OCI-LY7 (cell line): ENCODE measurements around the gene RBM47. TPM values are rescaled to one million over a fixed set of nuclear protein-coding genes. Genes with fewer than 3 reads are reported as not detected.

Experiments
- BruUV-seq: library from RNA; stranded (reverse); fragments of 400-500 nt; replicated peaks from 2 replicates; lab custom pipeline; 2021; lab: Mats Ljungman, UMichigan
- CTCF ChIA-PET: fragments of 300-600 bp; sonication (Branson Sonifier 250); formaldehyde crosslinking; loops from one replicate; lab custom pipeline; 2022; ENCODE audit warnings: antibody characterized with exemption; ENCODE audit not compliant: unreplicated experiment; lab: Charles Lee
- POLR2A ChIA-PET: fragments of 300-600 bp; sonication (Branson Sonifier 250); formaldehyde crosslinking; loops from one replicate; lab custom pipeline; 2022; ENCODE audit warnings: antibody characterized with exemption; lab: Charles Lee
- DNase-seq: peaks from one replicate; pipeline ENCODE4 v3.0.0-alpha.2; 2015; ENCODE audit warnings: low spot score
- H2AFZ ChIP-seq: fragments of 200-600 bp; sonication (generic), shearing (Covaris generic); 2 replicates; pipeline ENCODE4 v1.6.1; 2014; ENCODE audit warnings: mild to moderate bottlenecking, antibody characterized with exemption, low read length, moderate library complexity
- H3K27ac ChIP-seq: fragments of 200-600 bp; sonication (generic); 2 replicates; pipeline ENCODE4 v1.5.1; 2014; ENCODE audit warnings: mixed run types, low read depth, mild to moderate bottlenecking, moderate library complexity, low read length, inconsistent platforms; ENCODE audit not compliant: poor library complexity, severe bottlenecking
- H3K36me3 ChIP-seq: fragments of 200-600 bp; sonication (generic); 2 replicates; pipeline ENCODE4 v1.6.1; 2014; ENCODE audit warnings: mild to moderate bottlenecking, antibody characterized with exemption, low read length, moderate library complexity, mixed read lengths; ENCODE audit not compliant: insufficient read depth
- H3K4me1 ChIP-seq: fragments of 200-600 bp; sonication (generic); 2 replicates; pipeline ENCODE4 v1.5.1; 2014; ENCODE audit warnings: mild to moderate bottlenecking, low read length; ENCODE audit not compliant: insufficient read depth, poor library complexity, severe bottlenecking
- H3K4me2 ChIP-seq: fragments of 200-600 bp; sonication (generic); 2 replicates; pipeline ENCODE4 v1.6.1; 2014; ENCODE audit warnings: mild to moderate bottlenecking, low read length
- H3K4me3 ChIP-seq: fragments of 200-600 bp; sonication (generic); 2 replicates; pipeline ENCODE4 v1.5.1; 2014; ENCODE audit warnings: mild to moderate bottlenecking, low read depth, low read length; ENCODE audit not compliant: poor library complexity, severe bottlenecking
- H3K79me2 ChIP-seq: fragments of 200-600 bp; sonication (generic); 2 replicates; pipeline ENCODE4 v1.6.1; 2016; ENCODE audit warnings: low read depth, mild to moderate bottlenecking, low read length, moderate library complexity, mixed read lengths; ENCODE audit not compliant: insufficient read depth
- H3K9me2 ChIP-seq: fragments of 200-600 bp; sonication (generic); 2 replicates; pipeline ENCODE4 v1.6.1; 2016; ENCODE audit warnings: mild to moderate bottlenecking, low read length, mixed read lengths; ENCODE audit not compliant: insufficient read depth
- H3K9me3 ChIP-seq: fragments of 200-600 bp; sonication (generic); 2 replicates; pipeline ENCODE4 v1.6.1; 2014; ENCODE audit warnings: mild to moderate bottlenecking, mixed run types, low read length, mixed read lengths
- H4K20me1 ChIP-seq: fragments of 200-600 bp; sonication (generic); 2 replicates; pipeline ENCODE4 v1.6.1; 2014; ENCODE audit warnings: mild to moderate bottlenecking, antibody characterized with exemption, low read length, moderate library complexity, mixed read lengths; ENCODE audit not compliant: insufficient read depth
- CTCF ChIP-seq: fragments of 200-600 bp; sonication (generic); conservative IDR thresholded peaks from 2 replicates; pipeline ENCODE4 v1.5.1; 2014; ENCODE audit warnings: mild to moderate bottlenecking, antibody characterized with exemption, low read length, moderate library complexity, mixed read lengths
- EZH2phosphoT487 ChIP-seq: fragments of 200-600 bp; sonication (generic); IDR thresholded peaks from 2 replicates; pipeline ENCODE4 v1.6.1; 2018; ENCODE audit warnings: low read depth, borderline replicate concordance, mild to moderate bottlenecking, mixed run types, antibody characterized with exemption, low read length, moderate library complexity, mixed read lengths
- intact Hi-C: fragments of 100-400 bp; cut with micrococcal nuclease; formaldehyde crosslinking; loops from one replicate; pipeline ENCODE4 v1.10.0; 2022; ENCODE audit not compliant: unreplicated experiment
- total RNA-seq, 2 experiments: library from RNA; depleted of rRNA in 1 of 2; stranded (reverse); fragments of >200 nt in 1 of 2; shearing (Covaris generic) in 1 of 2; gene quantifications; 2 replicates each; pipeline ENCODE4 v1.2.3, GENCODE V29; 2014 to 2022

RBM47 gene
- total RNA-seq, 2 experiments from 2014 or later, result 5.3 to 14.2 TPM

DNA sequence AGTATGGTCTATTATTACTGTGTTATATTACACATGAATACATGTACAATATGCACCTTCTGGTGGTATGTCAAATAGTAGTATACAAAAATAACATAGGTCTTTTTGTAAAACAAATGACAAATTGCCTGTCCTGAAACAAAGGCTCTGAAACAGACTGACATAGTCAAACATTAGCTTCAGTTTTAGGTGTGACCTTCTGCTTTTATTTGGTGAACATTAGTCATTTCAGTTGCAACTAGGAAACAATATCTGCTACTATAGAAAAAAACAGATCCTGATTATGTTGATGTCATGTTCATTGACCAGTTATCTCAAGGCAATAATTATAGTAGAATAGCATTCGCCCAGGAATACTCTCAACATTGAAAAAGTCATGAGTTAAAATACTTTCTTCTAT lies 171.6 kb downstream of the RBM47 start:
- Histone ChIP-seq H3K27ac (no peak overlapping the region), H3K36me3 (no peaks in the 10 kb centered on the region), H3K4me1 (peaks cover 15% of the 10 kb centered on the region), H2AFZ (no peak overlapping the region), H3K79me2 (no peaks in the 10 kb centered on the region), H3K9me3 (no peaks in the 10 kb centered on the region), H3K9me2 (no peaks in the 10 kb centered on the region), H3K4me3 (no peak overlapping the region), H3K4me2 (no peak overlapping the region), H4K20me1 (no peaks in the 10 kb centered on the region)
- ChIA-PET CTCF (no interaction called here), POLR2A (interaction anchor here (0.6 to 1.9 kb wide), 5 partner anchors 11 to 26 kb away, joined by 3 to 11 read pairs (median 3); no protein-coding TSS in a partner anchor)
- no TSS peak for BruUV-seq
- no peak for DNase-seq
- intact Hi-C loops, result no loop called here
- no peak for TF ChIP-seq CTCF

DNA sequence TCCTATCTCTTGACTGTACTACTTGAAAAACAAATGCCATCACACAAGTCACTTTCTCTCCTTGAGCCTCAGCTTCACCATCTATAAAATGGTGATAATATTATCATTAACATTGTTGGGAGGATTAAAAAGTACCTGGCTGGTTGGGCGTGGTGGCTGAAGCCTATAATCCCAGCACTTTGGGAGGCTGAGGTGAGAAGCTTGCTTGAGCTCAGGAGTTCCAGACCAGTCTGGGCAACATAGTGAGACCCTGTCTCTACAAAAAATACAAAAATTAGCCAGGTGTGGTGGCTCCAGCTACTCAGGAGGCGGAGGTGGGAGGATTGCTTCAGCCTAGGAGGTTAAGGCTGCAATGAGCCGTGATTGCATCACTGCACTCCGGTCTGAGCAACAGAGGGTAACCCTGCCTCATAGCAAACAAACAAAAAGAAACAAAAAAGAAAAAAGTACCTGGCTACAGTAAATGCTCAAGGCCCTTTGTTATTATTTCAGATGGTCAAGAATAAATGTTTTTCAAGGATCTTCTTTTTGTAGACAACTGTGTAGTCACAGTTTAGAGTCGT lies 174.2 kb downstream of the RBM47 start:
- H3K9me2 ChIP-seq, result no peaks in the 10 kb centered on the region
- DNase-seq, result no peak
- H4K20me1 ChIP-seq, result no peaks in the 10 kb centered on the region
- ChIA-PET CTCF (no interaction called here), POLR2A (interaction anchor here (0.6 to 0.7 kb wide), 2 partner anchors 10 to 19 kb away, joined by 3 read pairs; no protein-coding TSS in a partner anchor)
- no peak overlapping the region for H3K27ac ChIP-seq
- no peak for TF ChIP-seq EZH2phosphoT487
- no peak for TF ChIP-seq CTCF
- no peaks in the 10 kb centered on the region for H3K79me2 ChIP-seq
- intact Hi-C loops, result no loop called here
- no peaks in the 10 kb centered on the region for H3K9me3 ChIP-seq
- no peaks in the 10 kb centered on the region for H3K36me3 ChIP-seq
- H2AFZ ChIP-seq, result no peak overlapping the region
- H3K4me3 ChIP-seq, result no peak overlapping the region
- no TSS peak for BruUV-seq
- peaks cover 13% of the 10 kb centered on the region for H3K4me1 ChIP-seq
- no peak overlapping the region for H3K4me2 ChIP-seq

DNA sequence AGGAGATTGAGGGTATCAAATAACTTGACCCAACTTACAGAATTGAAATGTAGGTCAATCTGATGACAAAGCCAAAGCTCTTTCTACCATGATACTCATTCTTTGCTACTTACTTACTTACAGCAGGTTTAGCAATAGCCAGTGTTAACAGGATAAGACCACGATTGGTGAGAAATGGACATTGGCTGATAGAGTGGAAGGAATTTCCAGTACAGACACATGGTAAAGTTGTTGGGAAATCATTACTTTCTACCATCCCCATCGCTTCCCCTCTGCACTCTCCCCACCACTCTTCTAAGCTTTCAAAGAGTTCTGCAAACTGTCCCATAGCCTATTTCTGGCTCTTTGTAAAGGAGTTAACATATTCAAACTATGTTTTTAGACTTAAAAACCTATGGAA lies 174.8 kb downstream of the RBM47 start:
- CTCF ChIA-PET, result no interaction called here
- intact Hi-C loops, result no loop called here

More for the DNA sequence above, 174.8 kb downstream of the RBM47 start:
- no peak overlapping the region for H3K4me3 ChIP-seq
- H3K4me2 ChIP-seq, result no peak overlapping the region
- no peaks in the 10 kb centered on the region for H3K79me2 ChIP-seq
- no peaks in the 10 kb centered on the region for H4K20me1 ChIP-seq
- DNase-seq, result no peak
- TF ChIP-seq CTCF (no peak), EZH2phosphoT487 (no peak)
- no peaks in the 10 kb centered on the region for H3K36me3 ChIP-seq
- POLR2A ChIA-PET, result interaction anchor here (0.6 to 1.7 kb wide), 2 partner anchors 19 to 22 kb away, joined by 3 to 5 read pairs; no protein-coding TSS in a partner anchor
- H3K27ac ChIP-seq, result no peak overlapping the region
- H3K9me2 ChIP-seq, result no peaks in the 10 kb centered on the region
- no peak overlapping the region for H2AFZ ChIP-seq
- H3K9me3 ChIP-seq, result no peaks in the 10 kb centered on the region
- H3K4me1 ChIP-seq, result peaks cover 13% of the 10 kb centered on the region
- BruUV-seq, result no TSS peak
